ENCODE results near the gene TAPBP. TPM values are rescaled to one million over a fixed set of nuclear protein-coding genes. Genes with fewer than 3 reads are reported as not detected.
"Not testable (repeated sequence)": the region's sequence is repeated elsewhere in the genome, so short reads cannot be mapped to it uniquely, and the experiment has no call there.

Gene TAPBP
- total RNA-seq, 4 donors from 2014 or later: 69.8 to 150 (median 86.6) TPM

GRCh38 chr6:33277663-33278391 lies 36.1 kb downstream of the TAPBP start:
- Histone ChIP-seq H3K27me3 (no peaks in the 10 kb centered on the region), H3K36me3 (peaks cover 19 to 80% (median 72%) of the 10 kb centered on the region in 4 donors), H3K4me3 (peak overlapping the region; percentile 73 to 79 (median 78)), H3K4me1 (peaks cover 48 to 66% (median 61%) of the 10 kb centered on the region in 4 donors), H3K9me3 (no peaks in the 10 kb centered on the region), H3K27ac (replicated peaks in 1 of 4) (peak overlapping the region; percentile 83 to 93 (median 90))
- intact Hi-C loops (cut with DNase I): no loop called here
- no peak for DNase-seq (ENCODE audit: extremely low spot score)
- TF ChIP-seq POLR2A (IDR thresholded peaks at IDR 0.05; ENCODE audit: low read depth) (no peak), CTCF (IDR thresholded peaks at IDR 0.05) (no peak), POLR2AphosphoS5 (IDR thresholded peaks at IDR 0.05) (no peak), EP300 (IDR thresholded peaks at IDR 0.05) (no peak)
- 60% methylated on average over 3 of the region's 39 CpGs for WGBS

GRCh38 chr6:33276864-33277662 lies 36.8 kb downstream of the TAPBP start, which contains the start of gene B3GALT4:
TSS of gene B3GALT4 (plus strand) at chr6:33277123. CDS start at chr6:33277420, 297 bp downstream.
- TF ChIP-seq POLR2A (IDR thresholded peaks at IDR 0.05; ENCODE audit: low read depth) (peak; percentile 16), EP300 (IDR thresholded peaks at IDR 0.05) (no peak), POLR2AphosphoS5 (IDR thresholded peaks at IDR 0.05) (peak; percentile 67 to 82), CTCF (IDR thresholded peaks at IDR 0.05) (peak; percentile 42 to 68 (median 56))
- peaks cover 18 to 72% (median 65%) of the 10 kb centered on the region in 4 donors for H3K36me3 ChIP-seq

GRCh38 chr6:33276581-33276863 lies 37.4 kb downstream of the TAPBP start:
- peaks cover 53 to 75% (median 68%) of the 10 kb centered on the region in 4 donors for H3K4me1 ChIP-seq
- peak overlapping the region; percentile 73 to 79 (median 78) for H3K4me3 ChIP-seq
- H3K9me3 ChIP-seq: no peaks in the 10 kb centered on the region
- DNase-seq (ENCODE audit: extremely low spot score): no peak
- peak overlapping the region; percentile 83 to 93 (median 90) for H3K27ac ChIP-seq (replicated peaks in 1 of 4)
- peaks cover 18 to 66% (median 59%) of the 10 kb centered on the region in 4 donors for H3K36me3 ChIP-seq
- H3K27me3 ChIP-seq: no peaks in the 10 kb centered on the region
- TF ChIP-seq POLR2AphosphoS5 (IDR thresholded peaks at IDR 0.05): no peak
- TF ChIP-seq POLR2A (IDR thresholded peaks at IDR 0.05; ENCODE audit: low read depth): no peak
- no peak for TF ChIP-seq EP300 (IDR thresholded peaks at IDR 0.05)
- TF ChIP-seq CTCF (IDR thresholded peaks at IDR 0.05): no peak
- intact Hi-C loops (cut with DNase I): no loop called here

More at GRCh38 chr6:33276864-33277662, 36.8 kb downstream of the TAPBP start, which contains the start of gene B3GALT4:
- DNase-seq (ENCODE audit: extremely low spot score): peak; percentile 95
- intact Hi-C loops (cut with DNase I): no loop called here
- Histone ChIP-seq H3K27me3 (no peaks in the 10 kb centered on the region), H3K4me1 (peaks cover 53 to 73% (median 68%) of the 10 kb centered on the region in 4 donors), H3K27ac (replicated peaks in 1 of 4) (peak within 1 kb of the TSS; percentile 83 to 93 (median 90)), H3K4me3 (peak within 1 kb of the TSS; percentile 73 to 79 (median 78)), H3K9me3 (no peaks in the 10 kb centered on the region)
- WGBS: under 1% methylated on average over 23 of the region's 80 CpGs

- 73% methylated on average over 16 of the region's 16 CpGs for WGBS
- Histone ChIP-seq H3K36me3 (peaks cover 18 to 61% (median 56%) of the 10 kb centered on the region in 4 donors), H3K27ac (replicated peaks in 1 of 4) (peak overlapping the region; percentile 83 to 93 (median 90)), H3K4me1 (peaks cover 54 to 77% (median 70%) of the 10 kb centered on the region in 4 donors), H3K4me3 (peak overlapping the region; percentile 73 to 79 (median 78))
- intact Hi-C loops (cut with DNase I); H3K9me3 ChIP-seq; DNase-seq (ENCODE audit: extremely low spot score); H3K27me3 ChIP-seq: not testable (repeated sequence)
These were observed 37.9 kb downstream of the TAPBP start for GRCh38 chr6:33275795-33276580.
